ENCODE results near the gene ANTXR2.

Gene ANTXR2

GRCh38 chr4:79854856-79855502, 218.1 kb downstream of the ANTXR2 start:
- no peak for DNase-seq

GRCh38 chr4:79852305-79852730, 220.7 kb downstream of the ANTXR2 start:
- DNase-seq: no peak

- no peak for DNase-seq
Measured at GRCh38 chr4:79851625-79852304, 221.3 kb downstream of the ANTXR2 start.
